Calu3 (cell line): ENCODE measurements around the gene ATG9A. TPM values are rescaled to one million over a fixed set of nuclear protein-coding genes. Genes with fewer than 3 reads are reported as not detected.
A peak's percentile ranks its signal among the peaks of the same experiment; 100 is the strongest.

Source experiments
- BruUV-seq: library from RNA; stranded (reverse); fragments of 400-500 nt; replicated peaks from 2 replicates; lab custom pipeline; 2021; lab: Mats Ljungman, UMichigan
- CTCF ChIA-PET: fragments of 300-600 bp; sonication (Branson Sonifier 250); formaldehyde crosslinking; loops from one replicate; lab custom pipeline; 2022; ENCODE audit warnings: antibody characterized with exemption; lab: Charles Lee
- DNase-seq: peaks from one replicate; pipeline ENCODE4 v3.0.0; 2022
- H3K27ac Mint-ChIP-seq: one replicate; pipeline ENCODE4 v1.8.0; 2022; ENCODE audit warnings: mixed read lengths; ENCODE audit not compliant: unreplicated experiment
- H3K27me3 Mint-ChIP-seq: one replicate; pipeline ENCODE4 v1.8.0; 2022; ENCODE audit warnings: mixed read lengths; ENCODE audit not compliant: unreplicated experiment
- H3K36me3 Mint-ChIP-seq: one replicate; pipeline ENCODE4 v1.8.0; 2022; ENCODE audit warnings: mild to moderate bottlenecking, moderate library complexity, mixed read lengths; ENCODE audit not compliant: insufficient read depth, unreplicated experiment
- H3K4me1 Mint-ChIP-seq: one replicate; pipeline ENCODE4 v1.8.0; 2022; ENCODE audit warnings: mild to moderate bottlenecking, low read depth, mixed read lengths; ENCODE audit not compliant: unreplicated experiment
- H3K4me3 Mint-ChIP-seq: one replicate; pipeline ENCODE4 v1.8.0; 2022; ENCODE audit warnings: mild to moderate bottlenecking, low read depth, moderate library complexity, mixed read lengths; ENCODE audit not compliant: unreplicated experiment
- H3K9me3 Mint-ChIP-seq: one replicate; pipeline ENCODE4 v1.8.0; 2022; ENCODE audit warnings: low read depth, mixed read lengths; ENCODE audit not compliant: unreplicated experiment
- intact Hi-C: fragments of 100-400 bp; cut with micrococcal nuclease; formaldehyde crosslinking; loops from one replicate; pipeline ENCODE4 v1.10.0; 2022; ENCODE audit not compliant: unreplicated experiment
- total RNA-seq: library from RNA; stranded (reverse); gene quantifications from 2 replicates; pipeline ENCODE4 v1.2.3, GENCODE V29; 2022
- TF ChIP-seq, protein P1 (sequence below): fragments of 200-600 bp; IDR thresholded peaks from one replicate; pipeline ENCODE4 v1.8.0; 2022; ENCODE audit warnings: antibody characterized with exemption; ENCODE audit not compliant: unreplicated experiment

Gene ATG9A
- total RNA-seq, 1 experiment from 2014 or later: 42.4 TPM

DNA sequence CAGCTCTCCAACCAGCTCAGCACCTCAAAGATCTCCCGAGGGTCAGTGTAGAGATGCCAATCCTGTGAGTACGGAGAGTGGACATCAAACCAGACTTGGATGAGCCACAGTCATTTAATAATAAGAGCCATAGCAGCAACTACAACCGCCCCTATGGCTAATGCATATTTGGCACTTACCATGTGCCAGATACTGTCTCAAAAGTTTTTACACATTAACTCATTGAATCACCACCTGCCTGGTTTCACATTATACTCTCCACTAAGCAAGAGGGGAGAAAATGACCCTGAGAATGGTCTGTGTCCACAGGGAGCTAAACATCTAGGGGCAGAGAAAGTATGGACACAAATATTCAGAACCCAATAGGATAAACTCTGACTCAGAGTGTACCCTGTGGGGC, 55.3 kb downstream of the ATG9A start:
- Mint-ChIP-seq H3K4me3 (peak overlapping the region; percentile 16), H3K27me3 (no peaks in the 10 kb centered on the region), H3K36me3 (peaks cover 50% of the 10 kb centered on the region), H3K27ac (no peak overlapping the region), H3K9me3 (no peaks in the 10 kb centered on the region), H3K4me1 (peaks cover 27% of the 10 kb centered on the region)
- intact Hi-C loops: no loop called here
- no TSS peak for BruUV-seq
- CTCF ChIA-PET: no interaction called here
- no peak for DNase-seq
- TF ChIP-seq, protein P1, sequence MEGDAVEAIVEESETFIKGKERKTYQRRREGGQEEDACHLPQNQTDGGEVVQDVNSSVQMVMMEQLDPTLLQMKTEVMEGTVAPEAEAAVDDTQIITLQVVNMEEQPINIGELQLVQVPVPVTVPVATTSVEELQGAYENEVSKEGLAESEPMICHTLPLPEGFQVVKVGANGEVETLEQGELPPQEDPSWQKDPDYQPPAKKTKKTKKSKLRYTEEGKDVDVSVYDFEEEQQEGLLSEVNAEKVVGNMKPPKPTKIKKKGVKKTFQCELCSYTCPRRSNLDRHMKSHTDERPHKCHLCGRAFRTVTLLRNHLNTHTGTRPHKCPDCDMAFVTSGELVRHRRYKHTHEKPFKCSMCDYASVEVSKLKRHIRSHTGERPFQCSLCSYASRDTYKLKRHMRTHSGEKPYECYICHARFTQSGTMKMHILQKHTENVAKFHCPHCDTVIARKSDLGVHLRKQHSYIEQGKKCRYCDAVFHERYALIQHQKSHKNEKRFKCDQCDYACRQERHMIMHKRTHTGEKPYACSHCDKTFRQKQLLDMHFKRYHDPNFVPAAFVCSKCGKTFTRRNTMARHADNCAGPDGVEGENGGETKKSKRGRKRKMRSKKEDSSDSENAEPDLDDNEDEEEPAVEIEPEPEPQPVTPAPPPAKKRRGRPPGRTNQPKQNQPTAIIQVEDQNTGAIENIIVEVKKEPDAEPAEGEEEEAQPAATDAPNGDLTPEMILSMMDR: no peak

DNA sequence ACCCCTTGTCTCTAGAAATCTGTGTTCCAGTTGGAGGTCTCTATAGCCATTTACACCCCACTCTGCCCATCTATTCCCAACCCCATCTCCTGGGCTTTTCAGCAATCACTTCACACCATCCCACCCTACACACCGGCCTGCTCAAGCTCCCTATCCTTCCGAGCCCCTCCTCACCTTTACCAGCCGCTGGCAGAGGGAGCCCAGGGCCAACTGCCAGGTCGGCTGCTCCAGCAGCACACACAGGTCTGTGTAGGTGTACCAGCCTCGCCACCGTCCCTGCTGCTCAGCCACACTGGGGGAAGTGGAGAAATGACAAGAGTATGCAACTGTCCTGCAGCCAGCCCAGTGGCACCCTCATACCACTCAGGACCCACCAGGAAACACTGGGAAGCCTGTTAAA, 56.3 kb downstream of the ATG9A start:
- H3K9me3 Mint-ChIP-seq: no peaks in the 10 kb centered on the region
- H3K27ac Mint-ChIP-seq: no peak overlapping the region
- H3K27me3 Mint-ChIP-seq: no peaks in the 10 kb centered on the region
- peaks cover 41% of the 10 kb centered on the region for H3K36me3 Mint-ChIP-seq
- CTCF ChIA-PET: no interaction called here
- TF ChIP-seq, protein P1: no peak
- H3K4me1 Mint-ChIP-seq: peaks cover 19% of the 10 kb centered on the region
- H3K4me3 Mint-ChIP-seq: no peak overlapping the region
- no peak for DNase-seq
- intact Hi-C loops: no loop called here
- BruUV-seq: no TSS peak

DNA sequence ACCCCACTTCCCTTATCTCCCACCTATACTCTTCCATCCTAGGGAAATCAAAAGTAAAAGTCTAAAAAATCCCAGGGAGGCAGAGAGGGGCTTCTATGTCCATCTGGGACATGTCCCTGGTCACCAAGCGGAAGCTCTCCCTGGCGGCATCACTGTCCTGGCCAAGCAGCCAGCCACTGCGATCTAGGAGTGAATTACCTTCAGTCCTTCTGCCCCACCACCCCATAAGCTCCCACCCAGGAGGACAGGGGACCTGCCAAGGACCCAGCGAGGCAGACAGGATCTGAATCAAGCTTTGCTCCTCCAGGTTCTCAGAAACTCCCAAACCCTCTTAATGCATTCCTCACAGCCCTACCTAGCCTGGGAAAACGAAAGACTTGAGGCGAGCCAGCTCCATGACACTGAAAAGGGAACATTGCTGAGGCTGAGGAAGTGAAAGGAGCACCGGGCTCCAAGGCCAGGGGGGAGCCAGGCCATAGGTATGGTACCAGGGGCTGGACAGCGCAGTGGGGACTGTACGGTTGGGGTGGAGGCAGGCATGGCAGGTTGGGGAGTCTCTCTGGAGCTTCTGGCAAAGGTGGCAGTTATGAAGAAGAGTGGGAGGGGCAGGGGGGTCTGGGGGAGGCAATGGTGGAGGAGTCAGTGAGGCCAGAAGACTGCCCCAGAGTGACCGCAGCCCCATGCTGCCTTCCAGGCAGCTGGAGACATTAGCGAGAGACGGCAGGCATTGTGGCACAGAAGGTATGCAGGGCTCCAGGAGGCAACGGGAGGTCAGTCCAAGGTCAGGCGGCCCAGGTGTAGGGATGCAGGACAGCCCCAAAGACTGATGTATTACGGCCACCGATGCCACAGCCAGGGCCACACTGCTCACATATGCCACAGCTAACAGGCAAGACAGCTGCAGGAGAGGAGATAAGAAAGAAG, 56.9 kb downstream of the ATG9A start:
- Mint-ChIP-seq H3K27me3 (no peaks in the 10 kb centered on the region), H3K36me3 (peaks cover 34% of the 10 kb centered on the region), H3K27ac (no peak overlapping the region), H3K9me3 (no peaks in the 10 kb centered on the region), H3K4me1 (peaks cover 15% of the 10 kb centered on the region), H3K4me3 (no peak overlapping the region)
- no TSS peak for BruUV-seq
- CTCF ChIA-PET: interaction anchor here (0.6 kb wide), 1 partner anchor 129 kb away, joined by 3 read pairs; no protein-coding TSS in a partner anchor
- intact Hi-C loops: no loop called here
- DNase-seq: no peak
- TF ChIP-seq, protein P1: no peak

DNA sequence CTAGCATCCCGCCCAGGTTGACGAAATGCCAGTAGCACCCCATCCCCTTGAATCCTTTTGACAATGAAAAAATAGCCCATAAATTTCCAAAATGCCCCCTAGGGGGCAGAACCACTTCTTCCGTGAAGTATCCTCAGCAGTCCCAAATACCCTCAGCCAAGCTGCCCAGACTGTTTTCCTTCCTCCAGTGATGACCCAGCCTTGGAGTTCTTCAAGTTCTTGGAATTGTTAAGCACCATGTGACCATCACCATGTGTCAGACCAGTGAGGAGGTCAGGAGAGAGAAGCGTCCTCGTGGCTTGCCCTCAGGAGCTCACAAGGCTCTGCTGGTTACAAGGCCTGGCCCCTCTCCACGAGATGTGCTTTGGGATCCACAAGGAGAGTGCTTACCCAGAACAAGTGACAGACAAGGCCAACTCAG, 58.2 kb downstream of the ATG9A start:
- intact Hi-C loops: no loop called here
- H3K36me3 Mint-ChIP-seq: peaks cover 21% of the 10 kb centered on the region
- TF ChIP-seq, protein P1: peak; percentile 86
- no peaks in the 10 kb centered on the region for H3K27me3 Mint-ChIP-seq
- no peak overlapping the region for H3K4me3 Mint-ChIP-seq
- CTCF ChIA-PET: interaction anchor here (0.8 to 1.7 kb wide), 2 partner anchors 12 to 123 kb away, joined by 3 to 8 read pairs; no protein-coding TSS in a partner anchor
- no TSS peak for BruUV-seq
- no peaks in the 10 kb centered on the region for H3K9me3 Mint-ChIP-seq
- H3K4me1 Mint-ChIP-seq: peaks cover 9% of the 10 kb centered on the region
- DNase-seq: peak; percentile 51
- H3K27ac Mint-ChIP-seq: no peak overlapping the region
